ENCODE results near the gene ST6GALNAC3.
"Not testable (repeated sequence)": the region's sequence is repeated elsewhere in the genome, so short reads cannot be mapped to it uniquely, and the experiment has no call there.

The ST6GALNAC3 gene

GRCh38 chr1:76109901-76110560, 35.5 kb downstream of the ST6GALNAC3 start:
- DNase-seq, result no peak

DNA sequence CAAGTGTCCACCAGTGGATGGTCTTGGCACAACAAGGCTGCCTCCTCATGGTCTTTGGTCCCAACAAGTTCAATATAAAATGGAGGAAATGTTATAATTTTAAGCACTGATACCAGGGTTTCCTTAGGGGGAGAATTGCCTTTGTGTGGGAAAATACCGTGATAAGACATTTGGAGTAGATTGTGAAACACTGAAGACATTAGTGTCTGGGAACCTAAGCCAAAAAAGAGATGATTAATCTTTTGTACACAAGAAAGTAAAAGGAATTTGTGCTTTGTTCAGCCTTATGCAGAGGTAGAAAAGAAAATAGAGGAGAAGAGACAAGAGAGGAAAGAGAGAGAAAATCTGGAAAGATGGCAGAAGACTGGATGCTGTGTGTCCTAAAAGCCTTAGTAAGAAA, 36.1 kb downstream of the ST6GALNAC3 start:
- DNase-seq, result no peak

GRCh38 chr1:76112321-76112720, 37.8 kb downstream of the ST6GALNAC3 start:
- not testable (repeated sequence) for DNase-seq

DNA sequence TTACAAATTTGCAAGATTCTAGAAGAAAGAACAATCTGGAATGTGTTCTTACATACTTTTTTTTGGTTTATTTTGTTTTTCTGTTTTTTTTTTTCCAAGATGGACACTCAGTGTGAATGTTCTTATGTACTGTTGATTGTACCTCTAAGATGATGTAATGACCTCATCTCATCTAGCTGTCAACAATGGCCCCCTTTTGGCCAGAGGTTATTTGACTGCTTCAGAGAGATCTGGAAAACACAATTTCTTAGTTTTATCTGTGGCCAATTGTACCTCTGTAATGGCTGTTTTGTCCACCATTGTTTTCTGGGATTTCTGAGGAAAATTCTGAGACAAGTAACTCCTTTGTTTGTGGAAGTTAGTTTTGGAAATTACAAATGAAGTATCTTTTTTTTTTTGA, 38.9 kb downstream of the ST6GALNAC3 start:
- no peak for DNase-seq

DNA sequence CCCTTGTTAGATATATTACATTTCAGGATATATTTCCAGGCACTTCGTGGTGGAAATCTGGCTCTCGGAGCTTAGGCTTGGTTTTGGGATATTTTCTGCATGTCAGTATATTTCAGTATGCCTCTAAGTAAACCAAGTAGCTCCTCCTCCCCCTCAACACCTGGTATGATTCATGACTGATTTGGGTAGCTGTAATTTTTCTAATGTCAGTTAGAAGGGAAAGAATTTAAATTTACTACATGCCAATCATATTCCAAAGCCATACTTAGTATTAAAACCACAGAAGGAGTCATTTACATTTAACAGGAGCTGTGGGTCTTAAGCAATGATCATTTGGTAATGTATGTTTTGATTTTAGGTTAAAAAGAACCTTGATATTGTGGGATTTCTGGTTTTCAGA, 40.6 kb downstream of the ST6GALNAC3 start:
- DNase-seq, result no peak

GRCh38 chr1:76121850-76122249, 47.3 kb downstream of the ST6GALNAC3 start:
- no peak for DNase-seq

GRCh38 chr1:76122271-76122670, 47.7 kb downstream of the ST6GALNAC3 start:
- no peak for DNase-seq

DNA sequence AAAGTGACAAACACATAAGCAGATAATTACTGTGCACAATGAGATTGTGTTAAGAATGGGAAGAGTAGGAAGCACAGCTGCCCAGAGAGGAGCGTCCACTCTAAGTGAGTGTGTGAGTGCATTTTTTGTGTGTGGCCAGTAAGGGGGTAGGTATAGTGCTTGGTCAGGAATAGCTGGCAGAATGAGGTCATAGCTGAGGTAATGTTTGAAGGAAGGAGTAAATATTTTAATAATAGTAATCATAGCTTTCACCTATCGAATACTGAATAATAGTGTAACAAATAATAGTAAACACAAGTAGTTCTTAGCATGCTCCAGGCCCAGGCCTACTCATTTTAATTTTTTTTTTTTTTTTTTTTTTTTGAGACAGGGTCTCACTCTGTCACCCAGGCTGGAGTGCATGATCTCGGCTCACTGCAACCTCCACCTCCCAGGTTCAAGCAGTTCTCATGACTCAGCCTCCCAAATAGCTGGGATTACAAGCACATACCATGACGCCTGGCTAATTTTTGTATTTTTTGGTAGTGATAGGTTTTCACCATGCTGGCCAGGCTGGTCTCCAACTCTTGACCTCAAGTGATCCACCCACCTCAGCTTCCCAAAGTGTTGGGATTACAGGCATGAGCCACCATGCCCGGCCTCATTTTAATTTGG, 49.0 kb downstream of the ST6GALNAC3 start:
- not testable (repeated sequence) for DNase-seq

GRCh38 chr1:76124196-76124595, 49.6 kb downstream of the ST6GALNAC3 start:
- DNase-seq, result no peak

- no peak for DNase-seq
Observed at GRCh38 chr1:76125473-76126219, 51.1 kb downstream of the ST6GALNAC3 start.

GRCh38 chr1:76128096-76128495, 53.5 kb downstream of the ST6GALNAC3 start:
- DNase-seq, result no peak

GRCh38 chr1:76129731-76130130, 55.2 kb downstream of the ST6GALNAC3 start:
- DNase-seq, result no peak

DNA sequence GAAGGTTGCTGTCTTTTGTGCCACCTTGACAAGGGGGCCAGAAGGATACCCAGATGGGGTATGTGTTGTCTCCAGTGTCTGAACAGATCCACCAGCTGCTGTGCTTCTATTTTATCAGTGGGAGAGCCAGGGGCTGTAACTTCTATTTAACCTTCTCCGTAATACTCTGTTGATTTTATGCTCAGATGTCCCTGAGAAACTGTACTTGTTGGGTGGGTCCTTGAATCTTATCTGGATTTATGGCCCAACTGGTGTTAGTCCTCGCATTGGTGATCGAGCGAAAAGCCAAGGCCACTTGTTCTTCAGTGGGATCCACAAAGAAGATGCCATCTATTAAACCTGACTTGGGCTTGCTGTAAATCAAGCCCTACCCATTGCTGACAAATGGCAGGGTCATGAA, 56.4 kb downstream of the ST6GALNAC3 start:
- DNase-seq, result no peak

- DNase-seq, result no peak
Observed at GRCh38 chr1:76133977-76134376, 59.4 kb downstream of the ST6GALNAC3 start.

DNA sequence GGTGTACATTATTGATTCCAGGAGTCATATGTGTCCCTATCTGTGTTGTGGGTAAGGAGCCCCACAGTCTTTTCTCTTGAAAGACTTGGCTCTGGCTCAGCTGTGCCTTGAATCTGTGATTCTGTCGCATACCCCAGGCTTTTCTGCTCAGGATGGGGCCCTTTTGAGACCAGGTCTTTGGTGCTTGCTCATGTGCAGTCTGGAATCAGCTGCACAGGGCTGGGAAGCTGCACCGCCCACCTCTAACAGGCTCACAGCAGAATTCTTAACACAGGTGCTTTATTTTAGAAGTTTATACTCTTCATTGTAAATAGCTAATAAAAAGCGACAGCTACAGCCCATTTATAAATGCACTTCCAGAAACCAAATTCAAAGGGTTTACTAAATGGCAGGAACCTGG, 61.3 kb downstream of the ST6GALNAC3 start:
- no peak for DNase-seq

- DNase-seq, result no peak
Observed at GRCh38 chr1:76136894-76137293, 62.3 kb downstream of the ST6GALNAC3 start.

GRCh38 chr1:76137746-76138145, 63.2 kb downstream of the ST6GALNAC3 start:
- DNase-seq, result no peak

DNA sequence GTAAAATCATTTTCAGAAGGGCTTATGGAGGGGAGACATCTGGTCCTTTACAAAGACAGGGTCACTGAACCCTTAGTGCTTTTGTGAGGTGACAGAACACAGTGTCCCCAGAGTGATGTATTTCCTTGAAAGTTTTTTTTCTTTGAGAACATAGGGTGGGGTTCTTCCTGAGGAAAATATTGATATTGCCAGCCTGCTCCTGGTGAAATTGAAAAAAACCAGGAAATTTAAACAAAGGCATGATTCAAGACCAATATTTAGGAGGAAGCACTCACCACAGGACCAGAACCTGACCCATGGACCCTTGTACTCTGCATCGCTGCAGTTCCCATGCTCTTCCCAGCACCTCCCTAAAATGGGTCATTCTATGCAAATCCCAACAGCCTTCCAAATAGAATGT, 63.7 kb downstream of the ST6GALNAC3 start:
- no peak for DNase-seq

DNA sequence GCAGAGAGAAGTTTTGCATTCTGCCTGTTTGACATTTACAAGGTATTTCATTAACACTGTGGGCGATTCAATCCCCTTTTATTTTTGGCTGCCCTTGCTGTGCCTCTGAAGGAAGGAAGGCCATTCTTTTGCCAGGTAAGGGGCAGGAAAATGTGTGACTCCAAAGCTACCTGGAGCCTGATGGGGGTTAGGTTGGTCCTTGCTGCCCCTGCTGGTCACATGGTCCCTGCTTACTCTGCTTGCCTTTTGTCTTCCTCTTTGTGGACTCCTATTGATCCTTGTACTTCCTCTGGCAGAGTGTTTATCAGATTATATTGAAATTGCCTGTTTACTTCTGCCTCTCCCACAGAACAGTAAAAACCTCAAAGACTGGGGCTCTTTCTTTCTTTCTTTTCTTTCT, 65.7 kb downstream of the ST6GALNAC3 start:
- no peak for DNase-seq

GRCh38 chr1:76141929-76142328, 67.4 kb downstream of the ST6GALNAC3 start:
- no peak for DNase-seq

- no peak for DNase-seq
Observed at GRCh38 chr1:76142771-76143540, 68.4 kb downstream of the ST6GALNAC3 start.

DNA sequence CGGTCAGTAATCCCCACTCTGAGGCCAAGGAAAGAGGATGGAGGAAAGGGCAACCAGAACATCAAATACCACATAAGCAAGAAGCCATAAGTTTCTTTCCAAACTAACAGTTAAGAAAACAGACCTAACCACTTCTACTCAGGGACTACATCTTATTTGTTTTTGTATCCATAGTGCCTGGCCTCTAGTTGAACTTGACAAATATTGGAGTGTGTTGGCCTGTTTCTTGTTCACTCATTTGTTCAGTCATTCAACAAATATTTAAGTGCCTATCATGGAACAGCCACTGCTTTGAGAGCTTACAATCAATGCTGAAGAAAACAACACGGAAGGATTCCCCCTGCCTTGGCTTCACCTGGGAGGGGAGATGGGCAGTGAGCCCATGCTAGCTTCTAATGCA, 69.7 kb downstream of the ST6GALNAC3 start:
- no peak for DNase-seq

GRCh38 chr1:76145332-76145731, 70.8 kb downstream of the ST6GALNAC3 start:
- no peak for DNase-seq
